NCI-H2227 treated with DMSO at 0.1 percent for 48 hours (cell line): Measurements from ENCODE around the gene GHR.

Experiments
- DNase-seq: peaks from one replicate; lab custom pipeline; 2025; lab: John Stamatoyannopoulos, UW

GHR gene

GRCh38 chr5:42604171-42604711 lies 181.0 kb downstream of the GHR start:
- no peak for DNase-seq

GRCh38 chr5:42605490-42605889 lies 182.3 kb downstream of the GHR start:
- no peak for DNase-seq

DNA sequence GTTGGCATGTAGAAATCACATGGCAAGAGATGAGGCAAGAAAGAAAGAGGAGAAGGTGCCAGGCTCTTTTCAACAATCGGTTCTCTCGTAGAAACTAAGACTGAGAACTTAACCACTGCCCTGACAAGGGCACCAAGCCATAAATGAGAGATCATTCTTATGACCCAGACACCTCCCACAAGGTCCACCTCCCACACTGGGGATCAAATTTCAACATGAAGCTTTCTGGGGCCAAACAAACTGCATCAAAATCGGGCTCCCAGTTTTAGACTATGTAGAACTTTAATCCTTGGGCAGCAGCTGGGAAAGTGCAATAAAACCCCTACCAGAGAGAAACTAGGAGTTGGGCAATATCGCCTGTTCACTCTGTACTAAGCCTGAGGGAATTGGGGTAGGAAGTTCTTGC lies 183.2 kb downstream of the GHR start:
- no peak for DNase-seq

GRCh38 chr5:42611437-42611836 lies 188.2 kb downstream of the GHR start:
- no peak for DNase-seq

DNA sequence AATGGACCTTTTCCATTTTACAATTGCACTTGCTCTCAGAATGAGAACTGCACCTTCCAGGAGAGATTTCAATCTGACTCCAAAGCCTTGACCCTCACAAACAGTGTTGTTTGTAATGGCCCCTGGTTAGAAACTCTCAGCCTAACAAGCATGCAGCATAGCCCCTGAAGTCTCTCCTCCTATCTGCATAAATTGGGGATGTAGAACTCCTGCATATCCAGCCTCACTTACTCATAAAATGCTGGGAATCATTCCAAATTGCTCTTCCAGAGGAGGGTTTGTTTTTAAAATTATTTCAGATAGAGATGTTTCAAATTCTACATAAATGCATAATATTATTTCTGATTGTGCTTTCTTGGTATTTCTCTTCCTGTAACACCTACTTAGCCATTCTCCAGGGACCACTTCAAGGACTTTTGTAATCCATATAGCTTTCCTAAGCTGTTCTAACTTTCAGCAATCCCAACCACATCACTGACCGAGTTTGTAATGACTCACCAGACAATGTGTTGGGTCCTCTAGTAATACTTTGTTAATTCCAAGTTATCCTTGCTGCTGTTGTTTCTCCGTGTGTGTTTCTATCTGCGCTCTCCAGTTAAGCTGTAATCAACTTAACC lies 189.6 kb downstream of the GHR start:
- DNase-seq: no peak

- DNase-seq: no peak
These were observed 191.3 kb downstream of the GHR start for GRCh38 chr5:42614509-42614908.

DNA sequence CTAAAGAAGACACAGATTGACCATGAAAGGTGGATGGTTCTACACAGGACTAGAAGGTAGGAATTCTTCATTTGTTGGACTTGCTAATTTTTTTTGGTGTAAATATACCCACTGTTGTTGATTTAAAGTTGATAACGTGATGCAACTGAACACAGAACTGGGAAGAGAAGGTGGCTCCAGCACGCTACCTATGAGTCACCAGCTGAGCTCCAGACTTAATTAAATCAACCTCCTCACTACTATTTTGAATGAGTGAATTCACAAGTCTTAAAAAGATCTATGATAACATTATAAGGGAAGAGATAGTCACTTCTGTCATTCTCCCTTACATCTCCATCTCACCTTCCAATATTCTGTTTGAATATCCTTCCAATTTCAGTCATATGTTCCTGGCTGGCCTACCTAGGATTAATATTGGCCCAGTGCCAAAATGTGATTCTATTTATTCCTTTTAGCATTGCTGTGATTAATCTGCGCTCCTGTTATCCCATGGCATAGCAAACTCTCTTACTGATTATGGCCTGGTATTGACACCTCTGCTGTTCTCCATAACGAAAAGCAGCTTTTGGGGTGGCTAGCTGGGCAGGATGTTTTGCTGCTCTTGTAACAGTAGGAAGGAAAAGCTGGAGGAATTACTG lies 197.5 kb downstream of the GHR start:
- no peak for DNase-seq

- no peak for DNase-seq
These were observed 198.0 kb downstream of the GHR start for GRCh38 chr5:42621242-42621641.

DNA sequence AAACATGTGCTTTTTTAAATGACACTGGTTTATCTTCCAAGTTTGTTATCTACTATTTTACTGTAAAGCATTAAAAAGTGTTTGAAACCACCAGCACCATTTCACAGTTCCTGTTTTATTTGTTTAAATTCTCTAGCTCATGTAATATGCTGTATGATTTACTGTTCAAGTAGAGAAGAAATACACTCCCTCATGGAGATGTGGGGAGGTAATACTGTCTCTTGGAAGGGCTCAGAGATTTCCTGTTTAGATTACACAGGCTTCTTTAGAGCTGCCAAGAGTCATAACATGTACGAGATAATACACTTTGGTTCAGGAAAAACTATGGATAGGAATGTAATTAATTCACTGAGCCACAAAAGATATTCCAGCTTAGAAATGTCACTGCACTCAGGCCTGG lies 198.4 kb downstream of the GHR start:
- no peak for DNase-seq

- no peak for DNase-seq
These were observed 201.7 kb downstream of the GHR start for GRCh38 chr5:42624912-42625311.

- no peak for DNase-seq
These were observed 203.2 kb downstream of the GHR start for GRCh38 chr5:42626462-42626861.

DNA sequence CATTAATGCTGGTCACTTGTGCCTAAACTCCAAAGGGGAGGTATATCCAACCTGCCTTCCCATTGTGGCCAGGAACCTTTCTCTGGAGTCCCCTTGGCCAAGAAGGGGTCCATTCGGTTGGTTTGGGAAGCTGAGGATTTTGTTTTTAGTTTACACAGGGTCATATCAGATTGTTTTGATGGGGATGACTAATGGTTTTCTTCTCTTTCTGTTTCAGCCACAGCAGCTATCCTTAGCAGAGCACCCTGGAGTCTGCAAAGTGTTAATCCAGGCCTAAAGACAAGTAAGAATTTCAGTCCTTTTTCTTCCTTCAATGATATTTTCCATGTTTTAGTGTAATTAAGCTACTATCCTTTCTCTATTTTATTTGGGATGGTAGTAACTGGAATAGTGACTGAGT lies 205.6 kb downstream of the GHR start:
- no peak for DNase-seq

GRCh38 chr5:42629284-42629683 lies 206.0 kb downstream of the GHR start:
- no peak for DNase-seq

GRCh38 chr5:42631241-42631640 lies 208.0 kb downstream of the GHR start:
- no peak for DNase-seq

- no peak for DNase-seq
These were observed 209.2 kb downstream of the GHR start for GRCh38 chr5:42632354-42632900.

GRCh38 chr5:42634575-42634974 lies 211.3 kb downstream of the GHR start:
- no peak for DNase-seq

GRCh38 chr5:42636425-42636824 lies 213.2 kb downstream of the GHR start:
- no peak for DNase-seq

- no peak for DNase-seq
These were observed 213.7 kb downstream of the GHR start for GRCh38 chr5:42636946-42637345.

GRCh38 chr5:42638972-42639371 lies 215.7 kb downstream of the GHR start:
- no peak for DNase-seq

GRCh38 chr5:42640835-42641234 lies 217.6 kb downstream of the GHR start:
- no peak for DNase-seq

DNA sequence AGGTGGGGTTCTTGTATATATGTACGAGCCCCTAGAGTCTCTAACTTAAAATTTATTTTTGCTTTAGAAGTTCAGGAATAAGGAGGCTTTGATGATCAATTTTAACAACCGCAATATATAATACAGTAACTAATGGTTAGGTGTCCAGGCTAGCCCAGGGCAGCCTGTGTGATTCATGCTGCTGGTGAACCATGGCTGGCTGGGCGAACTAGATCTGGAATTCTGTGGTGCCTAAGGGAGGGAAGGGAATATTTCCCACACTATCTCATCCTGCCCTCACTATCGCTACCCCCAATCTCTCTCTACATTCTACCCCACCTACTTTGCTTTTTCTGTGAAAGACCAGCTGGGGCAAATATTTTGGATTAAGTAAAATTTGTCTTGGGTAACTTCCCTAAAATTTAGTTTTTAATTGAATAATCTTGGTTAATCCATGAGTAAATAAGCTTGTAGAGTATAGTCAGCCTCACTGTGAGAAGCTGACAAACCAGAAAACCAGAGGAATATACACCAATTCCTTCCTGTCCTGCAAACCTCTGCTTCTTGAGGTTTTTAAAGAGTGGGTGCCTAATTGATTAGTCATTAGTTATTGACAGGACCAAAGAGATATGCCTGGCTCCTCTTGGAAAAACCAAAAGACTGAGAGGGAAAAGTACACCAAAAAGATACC lies 218.2 kb downstream of the GHR start:
- DNase-seq: no peak

- no peak for DNase-seq
These were observed 218.8 kb downstream of the GHR start for GRCh38 chr5:42642006-42642405.

DNA sequence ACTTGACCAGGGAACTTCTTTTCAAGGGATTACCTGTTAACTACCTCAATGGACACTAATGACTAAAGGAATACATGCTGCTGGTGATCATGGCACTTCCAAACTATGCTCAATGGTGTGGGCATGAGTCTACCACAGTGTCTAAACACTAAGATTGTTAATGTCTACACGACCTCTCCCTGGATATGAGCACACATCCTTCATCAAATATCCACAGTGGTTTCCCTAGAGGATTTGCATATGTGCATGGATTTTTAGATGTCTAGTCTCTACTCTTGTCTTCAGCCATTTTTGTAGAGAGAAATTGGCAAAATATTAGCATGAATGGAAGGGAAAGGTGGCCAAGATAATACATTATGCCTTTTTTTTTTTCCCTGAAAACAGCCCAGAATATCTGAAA lies 220.1 kb downstream of the GHR start:
- DNase-seq: no peak
